ENCODE results near the gene ADGRB2. TPM values are rescaled to one million over a fixed set of nuclear protein-coding genes. Genes with fewer than 3 reads are reported as not detected.

The ADGRB2 gene
- total and polyA plus RNA-seq, 2 donors (not counting 1 experiment from before 2014, with no cell fraction given), result 4.4 to 10.4 TPM

DNA sequence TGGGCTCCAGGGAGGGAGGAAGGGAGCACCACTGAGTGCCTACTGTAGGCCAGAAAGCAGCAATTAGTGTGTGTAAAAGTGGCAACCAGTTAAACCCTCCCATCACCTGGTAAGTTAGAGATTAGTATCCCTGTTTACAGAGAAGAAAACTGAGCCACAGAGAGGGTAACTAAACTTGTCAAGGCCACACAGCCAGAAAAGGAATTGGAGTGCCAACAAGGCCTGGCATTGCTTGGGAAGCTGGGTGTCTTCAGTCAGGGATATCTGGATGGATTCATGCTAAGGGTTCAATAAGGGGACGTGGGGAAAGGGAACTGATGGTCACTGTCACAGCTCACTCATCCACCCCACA lies 23.6 kb upstream of the ADGRB2 start:
- no peak for DNase-seq (ENCODE audit: low read depth in 2 of 2)
- H3K27ac ChIP-seq (ENCODE audit: insufficient read depth, low read length), result peak overlapping the region; percentile 94

DNA sequence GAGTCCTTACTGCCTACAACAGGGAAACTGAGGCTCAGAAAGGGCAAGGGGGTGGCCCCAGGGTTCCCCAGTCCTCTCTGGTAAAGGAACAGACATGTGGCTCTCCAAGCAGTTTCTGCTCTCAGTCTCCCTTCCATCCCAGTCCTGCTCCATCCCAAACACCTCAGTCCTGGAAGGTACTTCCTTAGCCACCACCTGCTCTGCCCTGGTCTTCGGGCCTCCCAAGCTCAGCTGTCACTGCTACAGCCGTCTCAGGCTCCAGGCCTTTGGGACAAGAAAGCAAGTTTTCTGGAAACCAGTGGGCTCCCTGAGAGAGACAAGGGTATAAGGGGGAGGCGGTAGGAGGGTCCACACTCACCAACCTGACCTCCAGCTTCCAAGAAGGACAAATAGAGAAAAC lies 23.1 kb upstream of the ADGRB2 start:
- Histone ChIP-seq H4K20me1 (ENCODE audit: control insufficient read depth, extremely low read depth, insufficient read depth, low read length) (no peaks in the 10 kb centered on the region), H3K9ac (ENCODE audit: insufficient read depth, low read length) (no peak overlapping the region), H2AFZ (ENCODE audit: low read length) (no peak overlapping the region), H3K4me3 (replicated peaks in 1 of 4; ENCODE audit: control extremely low read depth in 1 of 4, insufficient read depth in 1 of 4, low read depth in 3 of 4, low read length in 4 of 4) (no peak overlapping the region), H3K4me1 (ENCODE audit: control insufficient read depth, extremely low read depth, insufficient read depth, low read length) (peaks cover 10% of the 10 kb centered on the region), H3K27me3 (ENCODE audit: control insufficient read depth, insufficient read depth, low read length) (no peaks in the 10 kb centered on the region), H3K4me2 (ENCODE audit: extremely low read depth, insufficient read depth, low read length) (no peak overlapping the region), H3K79me2 (ENCODE audit: control insufficient read depth, insufficient read depth, low read length) (no peaks in the 10 kb centered on the region), H3K9me3 (ENCODE audit: control insufficient read depth, insufficient read depth, low read depth, low read length) (no peaks in the 10 kb centered on the region), H3K36me3 (ENCODE audit: control insufficient read depth, insufficient read depth, low read length) (peaks cover 7% of the 10 kb centered on the region), H3K27ac (ENCODE audit: insufficient read depth, low read length) (no peak overlapping the region)
- DNase-seq (ENCODE audit: low read depth in 2 of 2), result no peak
- TF ChIP-seq, protein P1, sequence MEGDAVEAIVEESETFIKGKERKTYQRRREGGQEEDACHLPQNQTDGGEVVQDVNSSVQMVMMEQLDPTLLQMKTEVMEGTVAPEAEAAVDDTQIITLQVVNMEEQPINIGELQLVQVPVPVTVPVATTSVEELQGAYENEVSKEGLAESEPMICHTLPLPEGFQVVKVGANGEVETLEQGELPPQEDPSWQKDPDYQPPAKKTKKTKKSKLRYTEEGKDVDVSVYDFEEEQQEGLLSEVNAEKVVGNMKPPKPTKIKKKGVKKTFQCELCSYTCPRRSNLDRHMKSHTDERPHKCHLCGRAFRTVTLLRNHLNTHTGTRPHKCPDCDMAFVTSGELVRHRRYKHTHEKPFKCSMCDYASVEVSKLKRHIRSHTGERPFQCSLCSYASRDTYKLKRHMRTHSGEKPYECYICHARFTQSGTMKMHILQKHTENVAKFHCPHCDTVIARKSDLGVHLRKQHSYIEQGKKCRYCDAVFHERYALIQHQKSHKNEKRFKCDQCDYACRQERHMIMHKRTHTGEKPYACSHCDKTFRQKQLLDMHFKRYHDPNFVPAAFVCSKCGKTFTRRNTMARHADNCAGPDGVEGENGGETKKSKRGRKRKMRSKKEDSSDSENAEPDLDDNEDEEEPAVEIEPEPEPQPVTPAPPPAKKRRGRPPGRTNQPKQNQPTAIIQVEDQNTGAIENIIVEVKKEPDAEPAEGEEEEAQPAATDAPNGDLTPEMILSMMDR (conservative IDR thresholded peaks at IDR 0.05 in 1 of 2, IDR thresholded peaks at IDR 0.05 in 1 of 2; ENCODE audit: low read depth in 1 of 2, low read length in 2 of 2), result no peak
- TF ChIP-seq EZH2 (IDR thresholded peaks at IDR 0.05; ENCODE audit: low read length, missing control alignments), result no peak

More for the DNA sequence above, 23.6 kb upstream of the ADGRB2 start:
- peak overlapping the region in 2 of 4 experiments; percentile 69 to 83 for H3K4me3 ChIP-seq (replicated peaks in 1 of 4; ENCODE audit: control extremely low read depth in 1 of 4, insufficient read depth in 1 of 4, low read depth in 3 of 4, low read length in 4 of 4)
- H3K36me3 ChIP-seq (ENCODE audit: control insufficient read depth, insufficient read depth, low read length), result peaks cover 7% of the 10 kb centered on the region
- peak overlapping the region; percentile 93 for H3K4me2 ChIP-seq (ENCODE audit: extremely low read depth, insufficient read depth, low read length)
- no peaks in the 10 kb centered on the region for H3K27me3 ChIP-seq (ENCODE audit: control insufficient read depth, insufficient read depth, low read length)
- H3K4me1 ChIP-seq (ENCODE audit: control insufficient read depth, extremely low read depth, insufficient read depth, low read length), result peaks cover 10% of the 10 kb centered on the region
- no peaks in the 10 kb centered on the region for H3K79me2 ChIP-seq (ENCODE audit: control insufficient read depth, insufficient read depth, low read length)
- no peaks in the 10 kb centered on the region for H3K9me3 ChIP-seq (ENCODE audit: control insufficient read depth, insufficient read depth, low read depth, low read length)
- peak overlapping the region; percentile 23 for H2AFZ ChIP-seq (ENCODE audit: low read length)
- TF ChIP-seq EZH2 (IDR thresholded peaks at IDR 0.05; ENCODE audit: low read length, missing control alignments), result no peak
- TF ChIP-seq, protein P1 (conservative IDR thresholded peaks at IDR 0.05 in 1 of 2, IDR thresholded peaks at IDR 0.05 in 1 of 2; ENCODE audit: low read depth in 1 of 2, low read length in 2 of 2), result no peak
- H4K20me1 ChIP-seq (ENCODE audit: control insufficient read depth, extremely low read depth, insufficient read depth, low read length), result no peaks in the 10 kb centered on the region
- no peak overlapping the region for H3K9ac ChIP-seq (ENCODE audit: insufficient read depth, low read length)

DNA sequence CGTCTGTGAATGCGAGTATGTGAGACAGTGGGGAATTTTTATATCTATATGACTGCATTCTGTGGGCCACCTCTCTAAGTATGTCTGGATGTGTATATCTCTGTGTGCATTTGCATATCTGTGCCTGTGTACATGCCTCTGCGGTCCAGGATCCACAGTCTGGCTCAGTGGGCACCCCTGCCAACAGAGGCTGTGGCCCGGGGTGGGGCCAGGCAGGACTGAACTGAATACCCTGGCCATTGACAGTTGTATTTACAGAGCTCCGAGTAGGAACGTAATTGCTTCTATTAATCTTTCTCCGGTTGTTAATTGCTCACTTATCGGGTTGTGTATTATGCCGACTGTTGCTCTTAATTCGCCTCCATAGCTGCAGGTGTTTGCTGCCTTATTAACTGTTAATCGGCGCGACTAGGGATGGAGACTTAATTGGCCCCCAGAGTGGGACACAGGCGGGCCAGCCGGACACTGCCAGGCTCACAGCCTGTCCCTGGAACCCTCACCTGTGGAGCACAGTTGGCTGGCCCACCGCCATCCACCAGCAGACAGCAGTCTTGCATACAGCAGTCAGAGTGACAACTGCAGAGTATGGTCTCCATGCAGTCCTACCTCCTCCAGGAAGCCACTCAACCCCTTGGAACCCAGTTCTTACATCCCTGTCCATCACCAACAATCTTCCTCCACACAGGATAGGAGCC lies 22.4 kb upstream of the ADGRB2 start:
- no peaks in the 10 kb centered on the region for H4K20me1 ChIP-seq (ENCODE audit: control insufficient read depth, extremely low read depth, insufficient read depth, low read length)
- no peak overlapping the region for H3K9ac ChIP-seq (ENCODE audit: insufficient read depth, low read length)
- no peaks in the 10 kb centered on the region for H3K79me2 ChIP-seq (ENCODE audit: control insufficient read depth, insufficient read depth, low read length)
- no peak for TF ChIP-seq EZH2 (IDR thresholded peaks at IDR 0.05; ENCODE audit: low read length, missing control alignments)
- TF ChIP-seq, protein P1 (conservative IDR thresholded peaks at IDR 0.05 in 1 of 2, IDR thresholded peaks at IDR 0.05 in 1 of 2; ENCODE audit: low read depth in 1 of 2, low read length in 2 of 2), result no peak
- H3K27me3 ChIP-seq (ENCODE audit: control insufficient read depth, insufficient read depth, low read length), result no peaks in the 10 kb centered on the region
- H3K4me3 ChIP-seq (replicated peaks in 1 of 4; ENCODE audit: control extremely low read depth in 1 of 4, insufficient read depth in 1 of 4, low read depth in 3 of 4, low read length in 4 of 4), result no peak overlapping the region
- H3K9me3 ChIP-seq (ENCODE audit: control insufficient read depth, insufficient read depth, low read depth, low read length), result no peaks in the 10 kb centered on the region
- H3K4me1 ChIP-seq (ENCODE audit: control insufficient read depth, extremely low read depth, insufficient read depth, low read length), result peaks cover 10% of the 10 kb centered on the region
- H3K4me2 ChIP-seq (ENCODE audit: extremely low read depth, insufficient read depth, low read length), result no peak overlapping the region
- no peak overlapping the region for H3K27ac ChIP-seq (ENCODE audit: insufficient read depth, low read length)
- no peak overlapping the region for H2AFZ ChIP-seq (ENCODE audit: low read length)
- DNase-seq (ENCODE audit: low read depth in 2 of 2), result no peak
- peaks cover 2% of the 10 kb centered on the region for H3K36me3 ChIP-seq (ENCODE audit: control insufficient read depth, insufficient read depth, low read length)
